ENCODE data around the gene SLC25A10. TPM values are rescaled to one million over a fixed set of nuclear protein-coding genes. Genes with fewer than 3 reads are reported as not detected.
A peak's percentile ranks its signal among the peaks of the same experiment; 100 is the strongest.

SLC25A10 gene
- total and polyA plus RNA-seq, 2 of the 8 experiments (the other 6 are each of a cell fraction or from before 2014, with no cell fraction given): 22.2 to 43.0 TPM

- Histone ChIP-seq H2AK5ac (ENCODE audit: low read depth, low read length) (no peak overlapping the region), H3K23me2 (ENCODE audit: low read depth, low read length) (peaks cover 9% of the 10 kb centered on the region), H2BK20ac (ENCODE audit: low read length) (no peak overlapping the region), H3K14ac (ENCODE audit: insufficient read length) (no peak overlapping the region), H3K18ac (ENCODE audit: extremely low read depth, low read length) (no peak overlapping the region), H3K4me3 (ENCODE audit: extremely low read depth in 1 of 4, insufficient read depth in 2 of 4, low read depth in 3 of 4, low read length in 4 of 4) (peak overlapping the region in 1 of 4 experiments; percentile 95; a peak in 3 of 8 replicates), H2BK120ac (replicated peaks; ENCODE audit: low read depth, low read length) (no peak overlapping the region), H3K4me1 (replicated peaks in 1 of 4; ENCODE audit: control insufficient read depth in 3 of 4, insufficient read depth in 4 of 4, low read length in 3 of 4) (peaks cover 0 to 14% (median 10%) of the 10 kb centered on the region in 4 experiments; a peak in 5 of 7 replicates), H2BK5ac (ENCODE audit: low read depth, low read length) (no peak overlapping the region; the same call in 1 of the 2 replicates), H3K27me3 (replicated peaks in 1 of 4; ENCODE audit: control insufficient read depth in 3 of 4, extremely low read depth in 1 of 4, insufficient read depth in 3 of 4, low read length in 3 of 4) (no peaks in the 10 kb centered on the region), H4K8ac (ENCODE audit: extremely low read depth, insufficient read depth, low read length) (peak overlapping the region; percentile 62), H2BK15ac (ENCODE audit: low read length) (no peak overlapping the region), H3K56ac (replicated peaks; ENCODE audit: insufficient read length, low read depth, low read length) (no peak overlapping the region), H3K27ac (ENCODE audit: low read depth, low read length) (no peak overlapping the region), H3K79me2 (ENCODE audit: control insufficient read depth in 1 of 2, insufficient read depth in 2 of 2, low read length in 2 of 2) (peaks cover 9 to 44% of the 10 kb centered on the region in 2 experiments; a peak in 3 of 4 replicates), H3K23ac (ENCODE audit: insufficient read length) (no peak overlapping the region), H3K9ac (replicated peaks in 1 of 4; ENCODE audit: extremely low read depth in 1 of 4, low read depth in 3 of 4, low read length in 3 of 4) (peak overlapping the region in 3 of 4 experiments; percentile 11 to 29 (median 14); a peak in 2 of 7 replicates), H4K91ac (replicated peaks; ENCODE audit: insufficient read length, low read length) (no peak overlapping the region), H3K9me3 (ENCODE audit: insufficient read depth in 2 of 2, low read depth in 1 of 2, low read length in 1 of 2) (no peaks in the 10 kb centered on the region), H3K4ac (replicated peaks; ENCODE audit: insufficient read length, low read depth, low read length) (no peak overlapping the region), H2AFZ (ENCODE audit: low read length) (no peak overlapping the region), H3K36me3 (ENCODE audit: control insufficient read depth in 2 of 4, insufficient read depth in 4 of 4, low read length in 3 of 4) (peaks cover 13 to 42% (median 21%) of the 10 kb centered on the region in 4 experiments; a peak in 7 of 8 replicates), H2BK12ac (ENCODE audit: low read depth, low read length) (no peak overlapping the region), H4K5ac (ENCODE audit: insufficient read length, low read depth, low read length) (no peak overlapping the region), H4K20me1 (replicated peaks in 1 of 2; ENCODE audit: control insufficient read depth in 1 of 2, insufficient read depth in 2 of 2, low read length in 2 of 2) (peaks cover 11% of the 10 kb centered on the region in 2 experiments), H3K79me1 (ENCODE audit: low read depth, low read length) (peaks cover 14% of the 10 kb centered on the region), H3K4me2 (ENCODE audit: insufficient read depth in 1 of 2, low read depth in 2 of 2, low read length in 2 of 2) (peak overlapping the region; percentile 91 to 95; a peak in 3 of 4 replicates)
- CTCF ChIA-PET (ENCODE audit: partially characterized antibody): interaction anchor here (1.0 to 2.0 kb wide), 9 partner anchors 8 to 169 kb away, joined by 3 to 9 read pairs (median 4); partner anchors contain the start of genes ARHGDIA, ARL16 and HGS
- POLR2A ChIA-PET (ENCODE audit: partially characterized antibody): interaction anchor here (0.6 to 17.2 kb wide), 16 partner anchors 15 to 852 kb away, joined by 3 to 436 read pairs (median 6); partner anchors contain the start of genes ARL16, CCDC137, HGS and MAFG
- FAIRE-seq: no peak
- WGBS, 2 experiments (ENCODE audit: extremely low coverage in 1 of 2, insufficient coverage in 1 of 2, insufficient read length in 1 of 2, insufficient replicate concordance in 2 of 2, low coverage in 1 of 2, low lambda C conversion rate in 2 of 2, missing lambda C conversion rate in 1 of 2): 88% methylated on average over 23 of the region's 23 CpGs; no CpG with 5 or more reads in 1 of the 2 experiments
- DNase-seq (ENCODE audit: low read depth in 1 of 2, low spot score in 2 of 2): no peak
- TF ChIP-seq CREB1 (IDR thresholded peaks at IDR 0.05) (no peak), SP1 (IDR thresholded peaks at IDR 0.05; ENCODE audit: low read depth, low read length) (no peak), GTF2F1 (IDR thresholded peaks at IDR 0.05; ENCODE audit: borderline replicate concordance, low read depth, low read length) (no peak), TAF1 (IDR thresholded peaks at IDR 0.05; ENCODE audit: low read depth, low read length) (no peak), ASH2L (IDR thresholded peaks at IDR 0.05; ENCODE audit: low read length) (no peak), CBX8 (IDR thresholded peaks at IDR 0.05; ENCODE audit: borderline replicate concordance, low read depth, low read length) (no peak), SIN3A (conservative IDR thresholded peaks at IDR 0.05 in 1 of 2, IDR thresholded peaks at IDR 0.05 in 1 of 2; ENCODE audit: low read depth in 1 of 2, low read length in 2 of 2) (no peak), SP2 (IDR thresholded peaks at IDR 0.05; ENCODE audit: low read length) (no peak), KDM1A (IDR thresholded peaks at IDR 0.05; ENCODE audit: borderline replicate concordance, low read length) (no peak), GABPA (IDR thresholded peaks at IDR 0.05; ENCODE audit: borderline replicate concordance, insufficient read depth, low read length) (no peak), BACH1 (IDR thresholded peaks at IDR 0.05; ENCODE audit: low read length) (no peak), ZNF274 (IDR thresholded peaks at IDR 0.05; ENCODE audit: borderline replicate concordance, extremely low read depth, low read length) (no peak)
Observed at GRCh38 chr17:81701288-81702071, 10.6 kb upstream of the SLC25A10 start.

Measured in H1 (cell line).